Esophagus muscularis mucosa (tissue), 4 donors: ENCODE results near the gene GRID1. TPM values are rescaled to one million over a fixed set of nuclear protein-coding genes. Genes with fewer than 3 reads are reported as not detected.

Source experiments
- DNase-seq: peaks from one replicate; pipeline ENCODE4 v3.0.0-alpha.2; 2017; ENCODE audit errors: extremely low spot score
- H3K27ac ChIP-seq, 4 donors: fragments of 200-600 bp; sonication (generic); replicated peaks in 1 of 4; 1 replicate in 3 of 4; 2 replicates in 1 of 4; pipeline ENCODE4 v1.5.1; 2016 to 2019; ENCODE audit warnings: mild to moderate bottlenecking in 1 of 4
- H3K27me3 ChIP-seq, 4 donors: fragments of 200-600 bp; sonication (generic); one replicate each; pipeline versions ENCODE4 v1.5.1 to v1.6.0; 2016 to 2019
- H3K36me3 ChIP-seq, 4 donors: fragments of 200-600 bp; sonication (generic); one replicate each; pipeline ENCODE4 v1.5.1; 2016 to 2019
- H3K4me1 ChIP-seq, 4 donors: fragments of 200-600 bp; sonication (generic); one replicate each; pipeline ENCODE4 v1.5.1; 2016 to 2019
- H3K4me3 ChIP-seq, 4 donors: fragments of 200-600 bp; sonication (generic); 1 replicate in 2 of 4; 2 replicates in 2 of 4; pipeline ENCODE4 v1.5.1; 2016 to 2019; ENCODE audit warnings: mild to moderate bottlenecking in 4 of 4, moderate library complexity in 1 of 4
- H3K9me3 ChIP-seq, 4 donors: fragments of 200-600 bp; sonication (generic); 1 replicate in 3 of 4; 2 replicates in 1 of 4; pipeline ENCODE4 v1.5.1; 2016 to 2019
- EP300 ChIP-seq: sonication (generic); formaldehyde crosslinking; IDR thresholded peaks from one replicate; pipeline ENCODE4 v1.6.1; 2017; ENCODE audit warnings: antibody characterized with exemption
- POLR2A ChIP-seq: fragments of 450-650 bp; IDR thresholded peaks from one replicate; pipeline ENCODE4 v1.6.1; 2017; ENCODE audit warnings: antibody characterized with exemption, moderate library complexity, mild to moderate bottlenecking, low read depth
- POLR2AphosphoS5 ChIP-seq, 2 donors: sonication (generic); formaldehyde crosslinking; IDR thresholded peaks; one replicate each; pipeline ENCODE4 v1.6.1; 2017; ENCODE audit warnings: antibody characterized with exemption in 2 of 2
- WGBS: methylation state at CpG from one replicate; pipeline ENCODE4 v1.1.5; 2018; 5-methylcytosine and 5-hydroxymethylcytosine counted together
- intact Hi-C: fragments of 100-400 bp; cut with DNase I; formaldehyde crosslinking; loops from one replicate; pipeline ENCODE4 v1.15.1; 2023
- total RNA-seq, 4 donors: library from RNA; depleted of rRNA; stranded (reverse); fragments of >200 nt; gene quantifications; one replicate each; pipeline versions ENCODE4 v1.1.0 to v1.2.1, GENCODE V29; 2016
- TF ChIP-seq, protein P1 (sequence below), 3 experiments: fragments of 200-600 bp in 2 of 3; fragments of 450-650 bp in 1 of 3; sonication (generic) in 2 of 3; IDR thresholded peaks; one replicate each; pipeline ENCODE4 v1.5.1; 2017 to 2019; ENCODE audit warnings: antibody characterized with exemption in 3 of 3, mild to moderate bottlenecking in 2 of 3, moderate library complexity in 1 of 3

Gene GRID1
- total RNA-seq, 4 donors from 2014 or later: under 0.01 to 1.3 (median 1.1) TPM

- intact Hi-C loops: no loop called here
- WGBS: 80% methylated on average over 3 of the region's 3 CpGs
- no peak for DNase-seq
These were observed 64.6 kb downstream of the GRID1 start for GRCh38 chr10:86301971-86302370.

DNA sequence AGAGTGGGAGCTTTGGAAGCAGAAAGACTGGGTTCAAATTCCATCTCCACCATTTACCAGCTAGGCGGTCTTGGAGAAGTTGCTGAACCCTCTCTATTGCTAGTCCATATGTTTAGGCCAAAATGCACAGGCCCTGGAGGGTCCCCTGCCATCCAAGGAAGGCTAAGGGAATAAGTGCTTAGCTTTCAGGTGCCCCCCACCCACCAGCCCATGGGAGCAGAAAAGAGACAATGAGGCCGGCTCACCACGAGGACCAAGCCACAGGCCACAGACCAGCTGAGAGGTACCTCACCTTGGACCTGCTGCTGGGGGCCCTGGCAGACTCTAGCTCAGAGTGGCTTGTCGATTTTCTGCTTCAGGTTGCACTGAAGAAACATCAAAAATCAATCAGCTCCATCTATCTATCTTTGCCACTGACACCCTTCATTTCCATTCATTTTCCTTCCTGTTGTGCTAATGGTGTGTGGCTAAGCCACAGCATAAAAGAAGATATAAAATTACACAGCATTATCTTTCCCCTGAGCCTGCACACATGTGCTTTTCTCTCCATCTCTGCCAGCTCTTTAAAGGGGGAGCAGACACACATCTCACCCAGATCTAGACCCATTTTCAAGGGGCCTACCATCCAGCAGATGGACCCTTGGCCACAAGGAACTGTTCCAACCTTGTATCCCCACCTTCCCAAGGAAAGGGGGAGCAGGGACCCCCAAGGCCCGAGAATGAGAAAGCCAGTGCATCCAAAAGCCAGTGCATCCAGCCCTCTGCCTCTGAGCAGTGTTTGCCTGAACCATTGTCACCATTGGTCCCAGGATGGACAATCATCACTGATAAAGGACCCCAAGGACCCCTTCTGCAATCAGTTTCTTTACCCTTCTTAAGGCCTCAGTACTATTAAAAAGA is 65.4 kb downstream of the GRID1 start:
- intact Hi-C loops: no loop called here
- no peaks in the 10 kb centered on the region for H3K9me3 ChIP-seq
- peaks cover 0 to 8% (median 0%) of the 10 kb centered on the region in 4 donors for H3K27me3 ChIP-seq
- no peak overlapping the region for H3K4me3 ChIP-seq
- TF ChIP-seq POLR2AphosphoS5 (IDR thresholded peaks at IDR 0.05) (no peak), POLR2A (no peak), EP300 (no peak)
- TF ChIP-seq, protein P1, sequence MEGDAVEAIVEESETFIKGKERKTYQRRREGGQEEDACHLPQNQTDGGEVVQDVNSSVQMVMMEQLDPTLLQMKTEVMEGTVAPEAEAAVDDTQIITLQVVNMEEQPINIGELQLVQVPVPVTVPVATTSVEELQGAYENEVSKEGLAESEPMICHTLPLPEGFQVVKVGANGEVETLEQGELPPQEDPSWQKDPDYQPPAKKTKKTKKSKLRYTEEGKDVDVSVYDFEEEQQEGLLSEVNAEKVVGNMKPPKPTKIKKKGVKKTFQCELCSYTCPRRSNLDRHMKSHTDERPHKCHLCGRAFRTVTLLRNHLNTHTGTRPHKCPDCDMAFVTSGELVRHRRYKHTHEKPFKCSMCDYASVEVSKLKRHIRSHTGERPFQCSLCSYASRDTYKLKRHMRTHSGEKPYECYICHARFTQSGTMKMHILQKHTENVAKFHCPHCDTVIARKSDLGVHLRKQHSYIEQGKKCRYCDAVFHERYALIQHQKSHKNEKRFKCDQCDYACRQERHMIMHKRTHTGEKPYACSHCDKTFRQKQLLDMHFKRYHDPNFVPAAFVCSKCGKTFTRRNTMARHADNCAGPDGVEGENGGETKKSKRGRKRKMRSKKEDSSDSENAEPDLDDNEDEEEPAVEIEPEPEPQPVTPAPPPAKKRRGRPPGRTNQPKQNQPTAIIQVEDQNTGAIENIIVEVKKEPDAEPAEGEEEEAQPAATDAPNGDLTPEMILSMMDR (IDR thresholded peaks at IDR 0.05): no peak
- DNase-seq: no peak
- no peaks in the 10 kb centered on the region for H3K36me3 ChIP-seq
- WGBS: 85% methylated on average over 4 of the region's 5 CpGs
- H3K4me1 ChIP-seq: no peaks in the 10 kb centered on the region
- no peak overlapping the region for H3K27ac ChIP-seq

More at GRCh38 chr10:86301971-86302370, 64.6 kb downstream of the GRID1 start:
- Histone ChIP-seq H3K27ac (no peak overlapping the region), H3K4me3 (no peak overlapping the region), H3K9me3 (no peaks in the 10 kb centered on the region), H3K36me3 (no peaks in the 10 kb centered on the region), H3K27me3 (peaks cover 0 to 8% (median 0%) of the 10 kb centered on the region in 4 donors), H3K4me1 (no peaks in the 10 kb centered on the region)
- TF ChIP-seq POLR2A: no peak
- no peak for TF ChIP-seq POLR2AphosphoS5 (IDR thresholded peaks at IDR 0.05)
- TF ChIP-seq, protein P1 (IDR thresholded peaks at IDR 0.05): no peak
- TF ChIP-seq EP300: no peak

DNA sequence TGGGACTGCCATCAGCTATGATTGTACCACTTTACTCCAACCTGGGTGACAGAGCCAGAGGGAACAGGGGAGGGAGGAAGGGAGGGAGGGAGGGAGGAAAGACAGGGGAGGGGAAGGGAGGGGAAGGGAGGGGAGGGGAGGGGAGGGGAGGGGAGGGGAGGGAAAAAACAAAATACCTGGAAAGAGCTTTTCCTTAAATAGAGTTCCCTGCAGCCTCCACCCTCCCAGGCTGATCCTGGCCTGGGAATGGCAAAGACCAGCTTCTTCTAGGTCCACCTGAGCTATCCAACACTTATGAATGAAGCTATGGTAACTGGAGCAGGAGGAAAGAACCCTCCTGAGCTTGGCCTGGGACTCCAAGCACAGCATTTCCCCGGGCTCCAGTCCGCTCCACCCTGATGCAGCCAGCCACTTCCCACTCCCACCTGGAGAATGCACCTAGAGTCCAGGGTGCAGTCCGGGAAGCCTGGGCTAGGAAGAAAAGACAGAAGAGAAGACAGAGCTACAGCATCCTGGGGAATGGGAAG is 66.1 kb downstream of the GRID1 start:
- Histone ChIP-seq H3K27me3 (peaks cover 0 to 8% (median 0%) of the 10 kb centered on the region in 4 donors), H3K36me3 (no peaks in the 10 kb centered on the region), H3K27ac (no peak overlapping the region), H3K9me3 (no peaks in the 10 kb centered on the region), H3K4me1 (no peaks in the 10 kb centered on the region), H3K4me3 (no peak overlapping the region)
- intact Hi-C loops: no loop called here
- TF ChIP-seq EP300: no peak
- no peak for TF ChIP-seq POLR2A
- TF ChIP-seq POLR2AphosphoS5 (IDR thresholded peaks at IDR 0.05): no peak
- TF ChIP-seq, protein P1 (IDR thresholded peaks at IDR 0.05): no peak
- DNase-seq: no peak
- WGBS: 100% methylated on average over 2 of the region's 3 CpGs

DNA sequence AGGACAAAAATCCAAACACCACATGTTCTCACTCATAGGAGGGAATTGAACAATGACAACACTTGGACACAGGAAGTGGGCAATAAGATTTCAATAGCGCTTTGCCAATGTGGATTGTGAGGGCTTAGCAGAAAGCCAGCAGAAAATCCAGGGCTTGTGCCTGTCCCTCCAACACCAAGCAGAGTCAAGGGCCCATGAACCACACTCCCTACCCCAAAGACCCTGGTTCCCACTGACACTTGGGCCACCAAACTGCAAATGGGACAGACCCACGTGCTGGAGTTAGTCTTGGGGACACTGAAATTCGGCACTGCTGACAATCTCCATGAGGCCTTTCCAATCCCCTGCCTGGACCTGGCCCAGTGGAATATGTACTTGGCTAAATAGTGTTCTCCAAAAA is 67.0 kb downstream of the GRID1 start:
- H3K4me1 ChIP-seq: no peaks in the 10 kb centered on the region
- H3K36me3 ChIP-seq: no peaks in the 10 kb centered on the region
- H3K9me3 ChIP-seq: no peaks in the 10 kb centered on the region
- no peak for DNase-seq
- TF ChIP-seq POLR2A: no peak
- TF ChIP-seq EP300: no peak
- TF ChIP-seq POLR2AphosphoS5 (IDR thresholded peaks at IDR 0.05): no peak
- TF ChIP-seq, protein P1 (IDR thresholded peaks at IDR 0.05): no peak
- H3K27ac ChIP-seq: no peak overlapping the region
- intact Hi-C loops: no loop called here
- H3K4me3 ChIP-seq: no peak overlapping the region
- 77% methylated on average over 2 of the region's 3 CpGs for WGBS
- peaks cover 0 to 12% (median 0%) of the 10 kb centered on the region in 4 donors for H3K27me3 ChIP-seq
